Ascending aorta (tissue), 2 donors: Measurements from ENCODE around the gene NFKBIE. TPM values are rescaled to one million over a fixed set of nuclear protein-coding genes. Genes with fewer than 3 reads are reported as not detected.

Experiments used
- DNase-seq, 2 donors: peaks; one replicate each; pipeline ENCODE4 v3.0.0-alpha.2; 2019; ENCODE audit warnings: low spot score in 2 of 2
- H3K27ac ChIP-seq, 2 donors: fragments of 200-600 bp; sonication (generic); one replicate each; pipeline ENCODE4 v1.5.1; 2016 to 2017; ENCODE audit warnings: mild to moderate bottlenecking in 1 of 2
- H3K27me3 ChIP-seq: fragments of 200-600 bp; sonication (generic); one replicate; pipeline ENCODE4 v1.5.1; 2017
- H3K36me3 ChIP-seq, 2 donors: fragments of 200-600 bp; sonication (generic); one replicate each; pipeline ENCODE4 v1.5.1; 2016
- H3K4me1 ChIP-seq, 2 donors: fragments of 200-600 bp; sonication (generic); one replicate each; pipeline ENCODE4 v1.5.1; 2016 to 2017; ENCODE audit warnings: mild to moderate bottlenecking in 1 of 2
- H3K4me3 ChIP-seq, 2 donors: fragments of 200-600 bp; sonication (generic); one replicate each; pipeline ENCODE4 v1.5.1; 2016 to 2017; ENCODE audit warnings: mild to moderate bottlenecking in 1 of 2
- H3K9me3 ChIP-seq, 2 donors: fragments of 200-600 bp; sonication (generic); one replicate each; pipeline ENCODE4 v1.5.1; 2016
- intact Hi-C: fragments of 100-400 bp; cut with DNase I; formaldehyde crosslinking; loops from one replicate; pipeline ENCODE4 v1.15.1; 2023
- total RNA-seq: library from RNA; depleted of rRNA; stranded (reverse); fragments of >200 nt; gene quantifications from one replicate; pipeline ENCODE4 v1.1.0, GENCODE V29; 2016
- TF ChIP-seq, protein P1 (sequence below), 3 experiments: fragments of 200-600 bp in 2 of 3; fragments of 450-650 bp in 1 of 3; sonication (generic) in 2 of 3; IDR thresholded peaks; one replicate each; pipeline ENCODE4 v1.5.1; 2016 to 2019; ENCODE audit warnings: antibody characterized with exemption in 3 of 3, mild to moderate bottlenecking in 1 of 3, moderate library complexity in 1 of 3

The NFKBIE gene
- total RNA-seq, 1 donor from 2014 or later: 1.9 TPM

- peak overlapping the region in 1 of 2 donors; percentile 73 for H3K4me3 ChIP-seq
- intact Hi-C loops: no loop called here
- H3K27ac ChIP-seq: no peak overlapping the region
- no peak for DNase-seq
- H3K9me3 ChIP-seq: no peaks in the 10 kb centered on the region
- H3K36me3 ChIP-seq: peaks cover 0 to 3% of the 10 kb centered on the region in 2 donors
- TF ChIP-seq, protein P1, sequence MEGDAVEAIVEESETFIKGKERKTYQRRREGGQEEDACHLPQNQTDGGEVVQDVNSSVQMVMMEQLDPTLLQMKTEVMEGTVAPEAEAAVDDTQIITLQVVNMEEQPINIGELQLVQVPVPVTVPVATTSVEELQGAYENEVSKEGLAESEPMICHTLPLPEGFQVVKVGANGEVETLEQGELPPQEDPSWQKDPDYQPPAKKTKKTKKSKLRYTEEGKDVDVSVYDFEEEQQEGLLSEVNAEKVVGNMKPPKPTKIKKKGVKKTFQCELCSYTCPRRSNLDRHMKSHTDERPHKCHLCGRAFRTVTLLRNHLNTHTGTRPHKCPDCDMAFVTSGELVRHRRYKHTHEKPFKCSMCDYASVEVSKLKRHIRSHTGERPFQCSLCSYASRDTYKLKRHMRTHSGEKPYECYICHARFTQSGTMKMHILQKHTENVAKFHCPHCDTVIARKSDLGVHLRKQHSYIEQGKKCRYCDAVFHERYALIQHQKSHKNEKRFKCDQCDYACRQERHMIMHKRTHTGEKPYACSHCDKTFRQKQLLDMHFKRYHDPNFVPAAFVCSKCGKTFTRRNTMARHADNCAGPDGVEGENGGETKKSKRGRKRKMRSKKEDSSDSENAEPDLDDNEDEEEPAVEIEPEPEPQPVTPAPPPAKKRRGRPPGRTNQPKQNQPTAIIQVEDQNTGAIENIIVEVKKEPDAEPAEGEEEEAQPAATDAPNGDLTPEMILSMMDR (IDR thresholded peaks at IDR 0.05): no peak
- peaks cover 15 to 29% of the 10 kb centered on the region in 2 donors for H3K4me1 ChIP-seq
- no peaks in the 10 kb centered on the region for H3K27me3 ChIP-seq
Observed at GRCh38 chr6:44262467-44263353, 2.6 kb downstream of the NFKBIE start.

DNA sequence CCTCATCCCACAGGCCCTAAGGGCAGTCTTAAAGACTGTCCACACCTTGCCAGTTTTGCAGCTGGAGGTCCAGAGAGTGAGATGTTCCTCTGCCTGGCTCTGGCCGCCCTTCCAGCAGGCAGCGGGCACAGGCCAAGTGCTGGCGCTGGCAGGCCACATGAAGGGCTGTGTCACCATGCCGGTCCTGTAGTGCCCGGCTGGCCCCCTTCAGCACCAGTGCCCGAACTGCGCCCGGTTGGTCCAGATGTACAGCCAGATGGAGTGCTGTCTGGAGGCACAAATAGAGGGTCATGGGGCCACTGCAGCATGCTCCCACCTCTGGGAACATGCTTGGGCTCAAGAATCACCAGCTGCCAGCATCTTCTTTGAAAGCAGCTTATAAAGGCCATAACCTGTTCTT lies 3.8 kb downstream of the NFKBIE start:
- H3K4me3 ChIP-seq: no peak overlapping the region
- no peak for DNase-seq
- TF ChIP-seq, protein P1 (IDR thresholded peaks at IDR 0.05): no peak
- H3K4me1 ChIP-seq: peaks cover 15 to 32% of the 10 kb centered on the region in 2 donors
- intact Hi-C loops: no loop called here
- no peak overlapping the region for H3K27ac ChIP-seq
- H3K27me3 ChIP-seq: no peaks in the 10 kb centered on the region
- H3K9me3 ChIP-seq: no peaks in the 10 kb centered on the region
- H3K36me3 ChIP-seq: peaks cover 0 to 3% of the 10 kb centered on the region in 2 donors

GRCh38 chr6:44260451-44261297 lies 4.7 kb downstream of the NFKBIE start:
- Histone ChIP-seq H3K4me3 (no peak overlapping the region), H3K9me3 (no peaks in the 10 kb centered on the region), H3K27ac (no peak overlapping the region), H3K36me3 (peaks cover 0 to 3% of the 10 kb centered on the region in 2 donors), H3K27me3 (no peaks in the 10 kb centered on the region), H3K4me1 (peaks cover 15 to 37% of the 10 kb centered on the region in 2 donors)
- TF ChIP-seq, protein P1 (IDR thresholded peaks at IDR 0.05): no peak
- intact Hi-C loops: no loop called here
- DNase-seq: no peak

- Histone ChIP-seq H3K9me3 (no peaks in the 10 kb centered on the region), H3K27me3 (no peaks in the 10 kb centered on the region), H3K36me3 (peaks cover 3 to 4% of the 10 kb centered on the region in 2 donors), H3K4me1 (peaks cover 15 to 37% of the 10 kb centered on the region in 2 donors), H3K4me3 (no peak overlapping the region), H3K27ac (no peak overlapping the region)
- intact Hi-C loops: no loop called here
- no peak for DNase-seq
- TF ChIP-seq, protein P1 (IDR thresholded peaks at IDR 0.05): no peak
Observed at GRCh38 chr6:44260011-44260410, 5.3 kb downstream of the NFKBIE start.

DNA sequence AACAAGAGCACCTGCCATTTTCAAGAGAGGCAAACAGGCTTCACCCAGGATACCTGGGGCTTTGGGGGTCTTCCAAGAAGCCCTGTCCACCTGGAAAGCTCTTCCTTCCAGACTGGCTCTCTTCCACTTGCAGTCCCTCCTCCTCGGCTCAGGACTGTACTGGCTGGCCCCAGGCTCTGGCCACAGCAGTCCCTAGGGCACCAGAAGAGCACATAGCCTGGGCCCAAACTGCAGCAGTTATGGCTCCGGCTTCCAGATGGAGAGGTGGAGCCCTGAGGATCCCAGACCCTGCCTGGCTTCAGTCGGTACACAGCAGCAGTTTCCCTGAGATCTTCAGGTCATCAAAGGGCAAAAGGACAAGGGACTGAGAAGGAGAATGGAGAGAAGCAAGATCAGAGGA lies 6.4 kb downstream of the NFKBIE start:
- no peaks in the 10 kb centered on the region for H3K27me3 ChIP-seq
- no peaks in the 10 kb centered on the region for H3K9me3 ChIP-seq
- TF ChIP-seq, protein P1 (IDR thresholded peaks at IDR 0.05): no peak
- no peak for DNase-seq
- intact Hi-C loops: no loop called here
- H3K4me1 ChIP-seq: peaks cover 10 to 29% of the 10 kb centered on the region in 2 donors
- H3K27ac ChIP-seq: no peak overlapping the region
- H3K36me3 ChIP-seq: peaks cover 12 to 13% of the 10 kb centered on the region in 2 donors
- H3K4me3 ChIP-seq: no peak overlapping the region
